Fibroblast of lung (primary cell): ENCODE data around the gene GGPS1. TPM values are rescaled to one million over a fixed set of nuclear protein-coding genes. Genes with fewer than 3 reads are reported as not detected.

ENCODE experiments used
- DNase-seq, 2 donors: peaks; one replicate each; pipeline versions ENCODE4 v3.0.0 to v3.0.0-alpha.2; 2010; ENCODE audit warnings: low read depth in 2 of 2
- H2AFZ ChIP-seq: 2 replicates; pipeline ENCODE4 v1.5.1; 2012; ENCODE audit warnings: low read length, control low read depth, inconsistent platforms
- H3K27ac ChIP-seq: 2 replicates; pipeline ENCODE4 v1.5.1; 2011; ENCODE audit warnings: low read length, control low read depth; ENCODE audit not compliant: insufficient read depth
- H3K27me3 ChIP-seq: 2 replicates; pipeline ENCODE4 v1.5.1; 2011; ENCODE audit warnings: mild to moderate bottlenecking, low read length; ENCODE audit not compliant: control insufficient read depth, insufficient read depth
- H3K36me3 ChIP-seq: 2 replicates; pipeline ENCODE4 v1.5.1; 2011; ENCODE audit warnings: low read length; ENCODE audit not compliant: control insufficient read depth, insufficient read depth
- H3K4me1 ChIP-seq: 2 replicates; pipeline ENCODE4 v1.5.1; 2011; ENCODE audit warnings: low read length; ENCODE audit not compliant: control insufficient read depth, insufficient read depth; ENCODE audit errors: extremely low read depth
- H3K4me2 ChIP-seq: 2 replicates; pipeline ENCODE4 v1.5.1; 2011; ENCODE audit warnings: low read length, control low read depth; ENCODE audit not compliant: insufficient read depth; ENCODE audit errors: extremely low read depth
- H3K4me3 ChIP-seq, 4 experiments: fragments of 200-600 bp in 1 of 4; sonication (generic) in 1 of 4; replicated peaks in 1 of 4; 2 replicates each; pipeline ENCODE4 v1.5.1; 2011 to 2016; ENCODE audit warnings: low read length in 4 of 4, low read depth in 3 of 4, mild to moderate bottlenecking in 3 of 4, control low read depth in 2 of 4, inconsistent platforms in 1 of 4, mixed read lengths in 1 of 4; ENCODE audit not compliant: insufficient read depth in 1 of 4; ENCODE audit errors: control extremely low read depth in 1 of 4
- H3K79me2 ChIP-seq: 2 replicates; pipeline ENCODE4 v1.5.1; 2012; ENCODE audit warnings: mild to moderate bottlenecking, low read length, inconsistent platforms; ENCODE audit not compliant: control insufficient read depth, insufficient read depth
- H3K9ac ChIP-seq: 2 replicates; pipeline ENCODE4 v1.5.1; 2011; ENCODE audit warnings: mild to moderate bottlenecking, low read length, control low read depth; ENCODE audit not compliant: insufficient read depth
- H3K9me3 ChIP-seq: 2 replicates; pipeline ENCODE4 v1.5.1; 2012; ENCODE audit warnings: low read depth, low read length; ENCODE audit not compliant: control insufficient read depth, insufficient read depth
- H4K20me1 ChIP-seq: 2 replicates; pipeline ENCODE4 v1.5.1; 2011; ENCODE audit warnings: low read length; ENCODE audit not compliant: control insufficient read depth, insufficient read depth; ENCODE audit errors: extremely low read depth
- CTCF ChIP-seq, 2 donors: IDR thresholded peaks in 1 of 2; conservative IDR thresholded peaks in 1 of 2; 1 replicate in 1 of 2; 2 replicates in 1 of 2; pipeline ENCODE4 v1.5.1; 2011 to 2012; ENCODE audit warnings: low read length in 2 of 2, control low read depth in 1 of 2, inconsistent platforms in 1 of 2, low read depth in 1 of 2, mild to moderate bottlenecking in 1 of 2
- EZH2 ChIP-seq: IDR thresholded peaks from 2 replicates; pipeline ENCODE4 v1.5.1; 2012; ENCODE audit warnings: low read length, control low read depth, mild to moderate bottlenecking; ENCODE audit errors: missing control alignments
- polyA plus RNA-seq, 2 donors: library from polyadenylated mRNA; depleted of rRNA in 1 of 2; stranded (reverse) in 1 of 2; unstranded in 1 of 2; fragments of >200 nt; gene quantifications; 2 replicates each; pipeline ENCODE4 v1.2.1, GENCODE V29; 2011 to 2012; ENCODE audit warnings: missing spikeins in 1 of 2
- total RNA-seq: library from RNA; depleted of rRNA; stranded (reverse); fragments of >200 nt; gene quantifications from 2 replicates; pipeline ENCODE4 v1.2.1, GENCODE V29; 2014

The GGPS1 gene
- total and polyA plus RNA-seq, 2 donors (not counting 1 experiment from before 2014, with no cell fraction given), result 24.3 to 37.5 TPM

- Histone ChIP-seq H2AFZ (no peak overlapping the region), H3K4me1 (no peaks in the 10 kb centered on the region), H3K79me2 (peaks cover 73% of the 10 kb centered on the region), H3K27ac (no peak overlapping the region), H3K27me3 (no peaks in the 10 kb centered on the region), H3K4me3 (no peak overlapping the region), H3K9me3 (no peaks in the 10 kb centered on the region), H3K4me2 (no peak overlapping the region), H4K20me1 (peaks cover 3% of the 10 kb centered on the region), H3K36me3 (no peaks in the 10 kb centered on the region), H3K9ac (no peak overlapping the region)
- TF ChIP-seq EZH2, result no peak
- TF ChIP-seq CTCF (conservative IDR thresholded peaks at IDR 0.05 in 1 of 2, IDR thresholded peaks at IDR 0.05 in 1 of 2; ENCODE audit: low read depth in 1 of 2, low read length in 2 of 2), result no peak
- DNase-seq, result no peak
These were observed 29.6 kb upstream of the GGPS1 start for GRCh38 chr1:235298758-235299157.

GRCh38 chr1:235299169-235299858, 29.1 kb upstream of the GGPS1 start:
- Histone ChIP-seq H3K4me2 (no peak overlapping the region), H3K4me3 (no peak overlapping the region), H3K79me2 (peaks cover 74% of the 10 kb centered on the region), H3K4me1 (no peaks in the 10 kb centered on the region), H3K27me3 (no peaks in the 10 kb centered on the region), H4K20me1 (peaks cover 3% of the 10 kb centered on the region), H2AFZ (no peak overlapping the region), H3K9me3 (no peaks in the 10 kb centered on the region), H3K36me3 (no peaks in the 10 kb centered on the region), H3K27ac (no peak overlapping the region), H3K9ac (no peak overlapping the region)
- TF ChIP-seq EZH2, result no peak
- no peak for TF ChIP-seq CTCF (conservative IDR thresholded peaks at IDR 0.05 in 1 of 2, IDR thresholded peaks at IDR 0.05 in 1 of 2; ENCODE audit: low read depth in 1 of 2, low read length in 2 of 2)
- DNase-seq, result no peak

- no peak for TF ChIP-seq EZH2
- no peak for TF ChIP-seq CTCF (conservative IDR thresholded peaks at IDR 0.05 in 1 of 2, IDR thresholded peaks at IDR 0.05 in 1 of 2; ENCODE audit: low read depth in 1 of 2, low read length in 2 of 2)
- no peak for DNase-seq
These were observed 26.2 kb upstream of the GGPS1 start for GRCh38 chr1:235302143-235302542.

More at GRCh38 chr1:235302143-235302542, 26.2 kb upstream of the GGPS1 start:
- H4K20me1 ChIP-seq, result peaks cover 3% of the 10 kb centered on the region
- no peak overlapping the region for H2AFZ ChIP-seq
- H3K4me3 ChIP-seq, result no peak overlapping the region
- H3K27me3 ChIP-seq, result no peaks in the 10 kb centered on the region
- H3K9ac ChIP-seq, result no peak overlapping the region
- H3K36me3 ChIP-seq, result no peaks in the 10 kb centered on the region
- H3K4me1 ChIP-seq, result peaks cover 2% of the 10 kb centered on the region
- no peak overlapping the region for H3K27ac ChIP-seq
- H3K4me2 ChIP-seq, result no peak overlapping the region
- H3K79me2 ChIP-seq, result peaks cover 80% of the 10 kb centered on the region
- H3K9me3 ChIP-seq, result no peaks in the 10 kb centered on the region
